K562 (cell line): ENCODE results near the gene KCNQ2. TPM values are rescaled to one million over a fixed set of nuclear protein-coding genes. Genes with fewer than 3 reads are reported as not detected.

ENCODE experiments used
- ATAC-seq: fragments of 200-7000 bp; cut with Tn5 transposase; 3 replicates; pipeline ENCODE4 v1.9.1; 2020; ENCODE audit warnings: moderate library complexity
- BruUV-seq: library from RNA; stranded (reverse); fragments of 400-500 nt; replicated peaks from 2 replicates; lab custom pipeline; 2021; lab: Mats Ljungman, UMichigan
- CTCF ChIA-PET: fragments of 300-600 bp; formaldehyde crosslinking; extraction: SDS; loops from one replicate; lab custom pipeline; 2021; ENCODE audit warnings: low intra/inter-chr PET ratio; lab: Yijun Ruan, JAX
- POLR2A ChIA-PET: fragments of 300-600, 350-650 bp; sonication (Branson Sonifier 250); formaldehyde crosslinking; extraction: SDS; loops from one replicate; lab custom pipeline; 2021; ENCODE audit warnings: antibody characterized with exemption, inconsistent platforms; lab: Yijun Ruan, JAX
- DNase-seq, 4 experiments: peaks; one replicate each; pipeline versions ENCODE4 v3.0.0 to v3.0.0-alpha.2; 2011 to 2018; ENCODE audit warnings: low spot score in 3 of 4, mixed read lengths in 3 of 4; ENCODE audit errors: extremely low read depth in 1 of 4
- FAIRE-seq: peaks from 2 replicates; lab custom pipeline; 2011; peaks lifted over from hg19 to GRCh38; lab: Jason Lieb, UNC
- H2AFZ ChIP-seq: 2 replicates; pipeline ENCODE4 v1.6.0; 2011; ENCODE audit warnings: low read depth, low read length, control low read depth, inconsistent platforms
- H3K27ac ChIP-seq: fragments of 200-600 bp; 3 replicates; pipeline ENCODE4 v1.8.0; 2011; ENCODE audit warnings: low read depth, mild to moderate bottlenecking, control low read depth, inconsistent platforms, low read length, moderate library complexity, mixed read lengths; ENCODE audit errors: extremely low read depth
- H3K27me3 ChIP-seq, 2 experiments: fragments of 300-600 bp in 1 of 2; 2 replicates in 1 of 2; 3 replicates in 1 of 2; pipeline versions ENCODE4 v1.6.0 to v1.8.0; 2011; ENCODE audit warnings: inconsistent platforms in 2 of 2, low read length in 2 of 2, mild to moderate bottlenecking in 1 of 2, mixed read lengths in 1 of 2, moderate library complexity in 1 of 2; ENCODE audit not compliant: control insufficient read depth in 2 of 2, insufficient read depth in 2 of 2
- H3K36me3 ChIP-seq: fragments of 300-600 bp; 3 replicates; pipeline ENCODE4 v1.8.0; 2011; ENCODE audit warnings: mild to moderate bottlenecking, low read length, inconsistent platforms; ENCODE audit not compliant: control insufficient read depth, insufficient read depth
- H3K4me1 ChIP-seq, 2 experiments: fragments of 200-600 bp in 1 of 2; replicated peaks in 1 of 2; 2 replicates in 1 of 2; 3 replicates in 1 of 2; pipeline versions ENCODE4 v1.5.1 to v1.8.0; 2011; ENCODE audit warnings: inconsistent platforms in 2 of 2, low read length in 2 of 2, mild to moderate bottlenecking in 1 of 2, mixed read lengths in 1 of 2, moderate library complexity in 1 of 2; ENCODE audit not compliant: control insufficient read depth in 2 of 2, insufficient read depth in 2 of 2
- H3K4me2 ChIP-seq: 2 replicates; pipeline ENCODE4 v1.6.1; 2011; ENCODE audit warnings: low read length, control low read depth, inconsistent platforms, mixed read lengths; ENCODE audit not compliant: insufficient read depth
- H3K4me3 ChIP-seq: fragments of 200-600 bp; sonication (generic), shearing (Covaris generic); 2 replicates; pipeline ENCODE4 v1.5.1; 2016; ENCODE audit warnings: control low read depth, inconsistent platforms
- H3K79me2 ChIP-seq: fragments of 200-600 bp; 3 replicates; pipeline ENCODE4 v1.8.0; 2011; ENCODE audit warnings: low read length, inconsistent platforms; ENCODE audit not compliant: control insufficient read depth, insufficient read depth
- H3K9ac ChIP-seq, 2 experiments: 2 replicates each; pipeline versions ENCODE4 v1.6.0 to v1.6.1; 2011; ENCODE audit warnings: low read depth in 2 of 2, low read length in 2 of 2, control low read depth in 1 of 2, inconsistent platforms in 1 of 2, mild to moderate bottlenecking in 1 of 2, mixed read lengths in 1 of 2; ENCODE audit not compliant: insufficient read depth in 1 of 2
- H3K9me1 ChIP-seq: one replicate; pipeline ENCODE4 v1.6.0; 2011; ENCODE audit warnings: inconsistent platforms, mild to moderate bottlenecking, low read length, moderate library complexity; ENCODE audit not compliant: control insufficient read depth, insufficient read depth
- H3K9me3 ChIP-seq: replicated peaks from 2 replicates; pipeline ENCODE4 v1.5.1; 2011; ENCODE audit warnings: low read depth, low read length, inconsistent platforms; ENCODE audit not compliant: control insufficient read depth, insufficient read depth
- H4K20me1 ChIP-seq: replicated peaks from 2 replicates; pipeline ENCODE4 v1.6.1; 2011; ENCODE audit warnings: low read length, inconsistent platforms, mixed read lengths; ENCODE audit not compliant: control insufficient read depth, insufficient read depth
- TRIM28 ChIP-seq: fragments of 450-650 bp; IDR thresholded peaks from 2 replicates; pipeline ENCODE4 v1.6.1; 2017
- ZBTB40 ChIP-seq, 2 experiments: fragments of 450-650 bp in 1 of 2; sonication (generic) in 1 of 2; formaldehyde crosslinking in 1 of 2; IDR thresholded peaks; 2 replicates each; pipeline versions ENCODE4 v1.7.1 to v1.9.0; 2016 to 2022; ENCODE audit warnings: inconsistent platforms in 1 of 2, mild to moderate bottlenecking in 1 of 2, missing genetic modification reagents in 1 of 2
- WGBS: fragments of 100-300 bp; shearing (Covaris generic); methylation state at CpG from one replicate; pipeline ENCODE4 v1.1.6; 2016; ENCODE audit warnings: low coverage, mixed read lengths; ENCODE audit not compliant: insufficient coverage; ENCODE audit errors: missing lambda C conversion rate; 5-methylcytosine and 5-hydroxymethylcytosine counted together
- in situ Hi-C: fragments of 300-500 bp; cut with MboI; formaldehyde crosslinking; loops from 4 replicates; pipeline ENCODE4 v1.15.0; 2018; ENCODE audit warnings: inconsistent platforms, mixed read lengths
- intact Hi-C: fragments of 100-400 bp; cut with micrococcal nuclease; formaldehyde crosslinking; loops from 2 replicates; pipeline ENCODE4 v1.14.2; 2022
- polyA plus RNA-seq, 8 experiments: library from polyadenylated mRNA; depleted of rRNA in 4 of 8; stranded (reverse) in 5 of 8; unstranded in 3 of 8; fragments of >200 nt; fragmentation: Nextera tagmentation in 2 of 8; fragmentation: Illumina TruSeq in 1 of 8; extraction: Ambion mirVana in 2 of 8; extraction: Trizol in 1 of 8; gene quantifications; 2 replicates each; pipeline versions ENCODE4 v1.2.1 to v1.2.3, GENCODE V29; 2011 to 2014; ENCODE audit warnings: inconsistent platforms in 1 of 8, missing spikeins in 1 of 8
- total RNA-seq, 7 experiments: library from RNA; depleted of rRNA in 6 of 7; stranded (reverse); fragments of >200 nt in 6 of 7; fragmentation: Illumina TruSeq in 2 of 7; extraction: Trizol in 2 of 7; gene quantifications; 2 replicates each; pipeline versions ENCODE4 v1.2.1 to v1.2.3, GENCODE V29; 2011 to 2021; ENCODE audit warnings: low replicate concordance in 1 of 7

KCNQ2 gene
- total and polyA plus RNA-seq, 9 of the 15 experiments (the other 6 are each of a cell fraction or from before 2014, with no cell fraction given): 0.13 to 0.16 TPM; not detected in 7

- Histone ChIP-seq H3K9me3 (no peaks in the 10 kb centered on the region), H4K20me1 (peaks cover 15% of the 10 kb centered on the region; the same call in 1 of the 2 replicates), H3K36me3 (no peaks in the 10 kb centered on the region), H3K79me2 (no peaks in the 10 kb centered on the region), H2AFZ (no peak overlapping the region), H3K4me3 (no peak overlapping the region), H3K4me2 (no peak overlapping the region), H3K9me1 (no peaks in the 10 kb centered on the region), H3K27ac (no peak overlapping the region), H3K4me1 (peaks cover 0 to 31% of the 10 kb centered on the region in 2 experiments; a peak in 2 of 5 replicates), H3K9ac (no peak overlapping the region), H3K27me3 (peaks cover 25 to 81% of the 10 kb centered on the region in 2 experiments; a peak in 4 of 5 replicates)
- POLR2A ChIA-PET: interaction anchor here (0.5 to 0.7 kb wide), 3 partner anchors 228 to 651 kb away, joined by 3 to 4 read pairs (median 3); no protein-coding TSS in a partner anchor
- CTCF ChIA-PET: no interaction called here
- TF ChIP-seq ZBTB40 (IDR thresholded peaks at IDR 0.05): no peak
- TF ChIP-seq ZBTB40 (CRISPR knock-in tag; IDR thresholded peaks at IDR 0.05): no peak
- TF ChIP-seq TRIM28: no peak
- WGBS: 2% methylated on average over 28 of the region's 30 CpGs
- DNase-seq: no peak
- BruUV-seq: no TSS peak
- in situ Hi-C loops (no loop called here), intact Hi-C loops (no loop called here)
- ATAC-seq: no peak
- no peak for FAIRE-seq
Observed at GRCh38 chr20:63473555-63474449, 1.3 kb upstream of the KCNQ2 start.
